Measurements from ENCODE around the gene TBC1D9.

DNA sequence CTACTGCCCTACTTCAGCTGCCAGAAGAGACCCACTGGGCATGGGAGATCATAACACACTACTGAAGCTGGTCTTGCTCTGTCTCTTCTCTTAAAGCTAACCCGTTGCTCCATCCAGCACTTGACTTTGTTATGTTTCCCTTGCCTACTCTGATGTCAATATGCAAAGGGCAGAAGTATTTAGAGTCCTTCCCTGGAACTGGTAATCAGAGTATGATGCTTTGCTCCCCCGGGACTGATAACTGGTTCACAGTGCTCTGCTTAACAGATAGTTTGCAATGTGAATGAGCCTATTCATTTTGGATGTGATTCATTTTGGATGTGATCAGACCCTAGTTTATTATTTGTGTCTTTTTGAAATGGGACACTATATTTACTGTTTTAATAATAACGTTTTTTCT, 175.1 kb downstream of the TBC1D9 start:
- TF ChIP-seq, protein P1, sequence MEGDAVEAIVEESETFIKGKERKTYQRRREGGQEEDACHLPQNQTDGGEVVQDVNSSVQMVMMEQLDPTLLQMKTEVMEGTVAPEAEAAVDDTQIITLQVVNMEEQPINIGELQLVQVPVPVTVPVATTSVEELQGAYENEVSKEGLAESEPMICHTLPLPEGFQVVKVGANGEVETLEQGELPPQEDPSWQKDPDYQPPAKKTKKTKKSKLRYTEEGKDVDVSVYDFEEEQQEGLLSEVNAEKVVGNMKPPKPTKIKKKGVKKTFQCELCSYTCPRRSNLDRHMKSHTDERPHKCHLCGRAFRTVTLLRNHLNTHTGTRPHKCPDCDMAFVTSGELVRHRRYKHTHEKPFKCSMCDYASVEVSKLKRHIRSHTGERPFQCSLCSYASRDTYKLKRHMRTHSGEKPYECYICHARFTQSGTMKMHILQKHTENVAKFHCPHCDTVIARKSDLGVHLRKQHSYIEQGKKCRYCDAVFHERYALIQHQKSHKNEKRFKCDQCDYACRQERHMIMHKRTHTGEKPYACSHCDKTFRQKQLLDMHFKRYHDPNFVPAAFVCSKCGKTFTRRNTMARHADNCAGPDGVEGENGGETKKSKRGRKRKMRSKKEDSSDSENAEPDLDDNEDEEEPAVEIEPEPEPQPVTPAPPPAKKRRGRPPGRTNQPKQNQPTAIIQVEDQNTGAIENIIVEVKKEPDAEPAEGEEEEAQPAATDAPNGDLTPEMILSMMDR (conservative IDR thresholded peaks at IDR 0.05; ENCODE audit: low read length) = no peak
- TF ChIP-seq EZH2phosphoT487 (IDR thresholded peaks at IDR 0.05; ENCODE audit: borderline replicate concordance) = no peak

Measured in Loucy (cell line).